Cortex of kidney (tissue), 1 donor: ENCODE measurements around the gene ARHGAP42.

ENCODE experiments used
- DNase-seq: peaks from one replicate; lab custom pipeline; 2025; lab: John Stamatoyannopoulos, UW

ARHGAP42 gene

DNA sequence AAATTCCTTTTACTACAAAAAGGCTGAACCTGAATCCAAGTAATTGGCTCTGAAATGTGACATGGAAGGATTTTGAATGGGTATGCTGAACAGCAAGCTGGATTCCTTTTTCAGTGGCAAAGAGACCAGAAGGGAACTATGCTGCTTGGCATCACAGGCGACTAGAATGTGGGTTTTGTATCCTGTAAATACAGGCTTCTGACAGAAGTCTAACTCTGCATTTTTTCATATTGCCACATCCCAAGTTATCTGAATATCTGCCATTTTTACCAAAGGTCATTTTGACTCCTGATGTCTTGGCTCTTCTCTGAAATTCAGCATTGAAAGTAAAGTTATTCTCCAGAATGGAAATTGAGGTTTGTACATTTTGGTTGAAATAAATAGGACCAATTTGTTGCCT is 145.7 kb downstream of the ARHGAP42 start:
- DNase-seq: no peak

DNA sequence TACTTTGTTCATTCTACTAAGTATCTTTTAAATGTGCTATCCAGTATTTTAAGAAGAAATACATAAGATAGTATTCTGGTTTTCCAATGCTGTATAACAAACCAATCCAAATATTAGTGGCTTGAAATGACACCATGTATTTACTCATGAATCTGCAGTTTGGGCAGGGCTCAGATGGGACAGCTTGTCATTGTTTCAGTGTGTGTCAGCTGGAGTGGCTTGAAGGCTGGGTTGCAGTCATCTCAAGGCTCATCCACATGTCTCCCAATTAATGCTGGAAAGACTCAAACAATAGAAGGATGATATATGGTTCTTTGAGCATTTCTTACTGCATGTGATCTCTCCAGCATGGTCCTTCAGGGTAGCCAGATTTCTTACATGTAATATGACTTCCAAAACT is 146.2 kb downstream of the ARHGAP42 start:
- DNase-seq: no peak

DNA sequence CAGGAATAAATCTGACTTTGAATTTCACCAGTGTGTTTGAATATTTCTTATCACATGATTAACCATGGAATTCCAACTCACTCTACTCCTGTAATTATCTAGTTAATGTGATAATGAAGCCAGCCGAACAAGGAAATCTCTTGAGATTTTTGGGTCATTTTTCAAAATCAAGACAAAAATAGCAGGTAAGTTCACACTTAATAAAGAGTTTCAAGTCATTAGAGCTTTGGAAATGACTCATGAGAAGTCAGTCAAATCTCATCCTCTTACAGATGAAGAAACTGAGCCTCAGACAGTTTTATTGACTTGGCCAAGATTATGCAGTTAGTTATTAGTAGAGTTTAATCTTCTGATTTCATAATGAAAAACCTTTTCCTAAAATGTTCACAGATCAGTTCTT is 148.8 kb downstream of the ARHGAP42 start:
- no peak for DNase-seq

DNA sequence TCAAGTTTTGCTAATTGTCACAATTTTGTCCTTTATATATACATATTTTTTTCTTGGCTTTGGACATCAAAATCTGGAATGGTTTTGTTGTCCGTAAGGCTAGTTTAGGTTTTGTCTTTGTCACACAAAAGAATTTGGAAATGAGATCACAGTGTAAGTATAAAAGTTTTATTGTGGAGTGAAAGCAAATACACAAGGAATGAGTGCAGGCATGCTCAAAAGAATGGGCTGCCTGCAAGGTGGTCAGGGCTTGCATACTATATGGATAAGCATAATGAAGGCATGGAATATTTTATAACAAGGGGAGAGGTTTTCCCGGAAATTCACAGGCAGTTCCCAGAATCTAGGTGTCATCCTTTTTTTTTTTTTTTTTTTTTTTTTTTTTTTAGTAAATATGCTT is 150.2 kb downstream of the ARHGAP42 start:
- no peak for DNase-seq

DNA sequence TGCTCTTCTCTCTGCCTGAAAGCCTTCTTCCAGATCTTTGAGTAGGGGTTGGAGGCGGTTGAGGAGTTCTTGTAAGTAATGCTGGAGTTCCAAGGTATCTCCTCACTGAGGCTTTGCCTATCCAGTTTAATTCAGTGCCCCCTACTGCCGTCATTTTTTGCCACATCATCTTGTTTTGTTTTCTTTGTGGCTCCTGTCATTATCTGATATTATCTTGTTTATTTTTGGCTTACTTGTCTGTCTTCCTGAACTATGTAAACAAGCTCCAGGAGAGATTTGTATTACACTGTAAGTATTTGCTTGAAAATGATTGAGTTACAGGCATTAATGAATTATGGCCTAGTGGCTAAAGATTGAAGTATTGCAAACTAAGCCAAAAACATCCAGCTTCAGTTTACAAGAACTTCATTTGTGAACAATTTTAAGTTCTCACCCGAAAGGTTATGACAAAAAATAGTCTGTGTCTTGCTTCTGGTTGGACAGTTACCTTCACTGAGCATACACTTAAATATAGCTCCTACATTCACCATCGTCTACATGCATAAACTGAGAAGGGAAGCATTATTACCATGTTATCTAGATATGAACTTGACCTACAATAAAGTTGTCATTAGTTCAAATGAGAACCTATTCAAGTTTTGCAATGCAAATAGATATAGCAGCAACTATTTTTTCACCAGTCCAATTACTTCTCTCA is 154.8 kb downstream of the ARHGAP42 start:
- DNase-seq: no peak

DNA sequence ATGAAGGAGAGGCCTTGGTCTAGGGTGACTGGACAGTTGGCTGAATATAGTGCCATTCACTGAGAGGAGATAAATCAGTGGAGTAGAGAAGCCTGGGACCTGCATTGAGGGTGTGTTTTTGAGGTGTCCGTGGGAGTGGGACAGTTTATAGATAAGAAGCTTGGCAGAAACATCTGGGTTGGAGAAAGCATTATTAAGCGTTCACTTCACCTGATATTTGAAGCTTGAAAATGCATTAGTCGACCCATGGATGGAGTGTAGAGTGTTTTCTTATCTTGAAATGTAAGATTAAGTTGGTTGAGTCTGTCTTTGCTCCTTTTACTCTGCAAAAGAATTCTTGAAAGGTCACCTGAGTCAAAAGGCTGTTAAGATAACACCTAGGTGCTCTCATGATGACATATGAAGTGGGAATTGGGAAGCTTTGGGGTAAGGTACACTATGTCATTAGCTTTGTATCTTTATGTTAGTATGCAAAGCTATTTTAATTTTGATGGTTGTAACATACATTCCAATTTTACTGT is 160.7 kb downstream of the ARHGAP42 start:
- DNase-seq: no peak

DNA sequence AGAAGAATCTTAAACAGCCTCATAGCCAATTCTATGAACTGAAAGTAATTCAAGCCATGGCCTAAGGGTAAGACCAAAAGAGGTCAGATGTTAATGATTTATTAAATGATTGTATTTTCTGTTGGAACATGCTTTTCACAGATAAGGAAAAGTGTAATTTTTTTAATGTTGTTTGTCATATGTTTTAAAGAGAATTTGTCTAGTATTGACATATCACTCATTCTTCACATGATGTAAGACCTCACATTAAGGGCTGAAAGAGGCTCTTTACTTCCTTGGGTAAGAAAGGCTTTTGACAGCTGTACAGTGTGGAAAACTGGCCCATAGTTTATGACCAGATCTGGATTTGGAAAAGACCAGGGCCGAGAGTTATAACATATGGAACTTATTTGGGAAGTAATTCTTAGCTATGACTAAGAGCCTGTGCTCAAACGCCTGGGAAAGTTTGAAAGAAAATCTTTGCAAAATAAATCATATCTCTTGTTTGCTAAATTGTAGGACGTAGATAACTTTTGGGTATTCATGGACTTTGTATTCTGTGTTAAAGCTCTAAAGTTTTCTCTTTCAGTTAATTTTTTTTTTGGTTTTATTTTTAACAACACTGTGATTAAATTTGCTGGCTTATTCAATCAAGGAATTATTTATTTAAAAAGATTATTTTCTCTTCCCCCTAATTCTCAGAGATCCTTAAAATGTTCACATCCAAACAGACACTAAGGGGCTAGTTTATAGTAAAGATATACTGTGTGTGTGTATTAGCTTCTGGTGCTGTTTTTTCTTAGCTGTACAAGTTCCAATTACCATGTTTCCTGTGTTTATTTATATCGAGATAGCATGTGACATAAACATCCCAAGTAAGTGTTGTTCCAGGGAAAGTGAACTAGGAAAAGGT is 162.2 kb downstream of the ARHGAP42 start:
- no peak for DNase-seq

DNA sequence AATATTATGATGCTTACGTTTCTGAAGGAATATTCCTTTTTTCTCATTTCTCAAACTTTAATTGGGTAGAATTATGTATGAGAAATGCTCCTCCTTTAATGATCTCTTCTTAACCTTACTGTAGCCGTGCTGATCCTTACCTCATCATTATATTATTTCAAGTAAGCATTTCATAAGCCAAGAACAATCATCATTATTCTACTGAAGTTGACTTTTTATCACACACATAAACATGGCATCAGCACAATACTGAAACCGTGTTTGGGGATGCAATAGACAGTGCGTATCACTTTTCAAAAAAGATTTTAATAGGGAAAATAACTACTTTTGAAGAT is 162.8 kb downstream of the ARHGAP42 start:
- DNase-seq: no peak

DNA sequence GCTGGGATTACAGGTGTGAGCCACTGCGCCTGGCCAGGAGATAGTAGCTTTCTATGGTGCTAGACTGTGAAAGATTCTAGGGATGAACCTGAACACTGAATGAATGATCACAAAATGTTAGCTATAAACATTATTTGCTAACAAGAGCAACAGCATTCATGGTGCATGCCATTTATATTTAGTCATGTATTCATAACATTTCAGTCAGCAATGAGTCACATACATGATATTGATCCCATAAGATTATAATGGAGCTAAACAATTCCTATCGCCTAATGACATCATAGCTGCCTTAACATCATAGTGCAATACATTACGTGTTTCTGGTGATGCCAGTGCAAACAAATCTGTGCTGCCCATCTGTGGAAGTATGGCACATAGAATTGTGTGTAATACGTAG is 164.1 kb downstream of the ARHGAP42 start:
- DNase-seq: no peak

DNA sequence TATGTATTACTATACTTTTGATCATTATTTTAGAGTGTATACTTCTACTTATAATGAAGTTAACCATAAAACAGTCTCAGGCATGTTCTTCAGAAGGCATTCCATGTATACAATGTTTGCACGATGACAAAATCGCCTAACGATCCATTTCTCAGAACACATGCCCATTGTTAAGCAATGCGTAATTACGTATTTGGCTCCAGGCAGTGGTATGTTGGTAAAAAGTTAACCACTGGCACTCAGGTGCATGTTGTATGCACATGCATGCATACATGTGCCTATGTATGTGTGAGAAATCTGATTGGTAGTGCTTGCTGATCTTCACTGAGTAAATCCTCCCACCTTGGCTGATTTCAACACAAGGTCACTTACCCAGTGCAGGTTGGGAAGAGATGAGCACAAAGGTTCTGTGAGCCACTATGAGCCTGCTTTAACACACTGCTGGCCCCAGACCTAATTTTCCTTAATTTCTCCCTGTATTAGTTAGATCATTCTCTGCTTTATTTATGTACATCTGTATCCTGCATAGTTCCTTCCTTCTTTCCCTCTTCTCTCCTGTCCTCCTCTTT is 164.6 kb downstream of the ARHGAP42 start:
- DNase-seq: no peak

DNA sequence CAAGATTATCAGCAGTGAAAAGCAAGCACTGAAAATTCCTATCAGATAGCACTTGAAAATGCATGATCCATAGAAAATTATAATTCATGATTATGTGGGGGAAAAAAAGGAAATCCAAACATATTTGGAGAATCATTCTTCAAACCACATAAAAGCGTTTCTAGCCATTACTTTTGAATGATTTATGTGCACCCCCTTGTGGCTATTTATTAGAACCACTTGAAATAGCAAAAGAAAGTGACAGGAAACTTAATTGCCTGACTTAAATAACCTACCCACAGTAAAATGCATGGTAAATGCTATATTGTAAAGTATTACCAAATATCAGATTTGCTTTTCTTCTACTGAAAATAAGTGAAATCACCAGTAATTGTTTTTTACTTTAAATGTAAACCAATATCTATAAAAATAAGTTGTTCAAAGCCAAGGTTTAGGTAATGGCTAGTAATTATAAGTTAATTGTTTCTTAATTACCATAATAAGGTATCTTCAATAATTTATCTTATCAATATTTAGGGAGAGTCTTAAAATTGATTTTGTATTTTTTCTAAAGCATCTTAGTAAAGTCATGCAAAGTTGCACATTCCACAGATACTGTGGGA is 168.5 kb downstream of the ARHGAP42 start:
- DNase-seq: no peak

DNA sequence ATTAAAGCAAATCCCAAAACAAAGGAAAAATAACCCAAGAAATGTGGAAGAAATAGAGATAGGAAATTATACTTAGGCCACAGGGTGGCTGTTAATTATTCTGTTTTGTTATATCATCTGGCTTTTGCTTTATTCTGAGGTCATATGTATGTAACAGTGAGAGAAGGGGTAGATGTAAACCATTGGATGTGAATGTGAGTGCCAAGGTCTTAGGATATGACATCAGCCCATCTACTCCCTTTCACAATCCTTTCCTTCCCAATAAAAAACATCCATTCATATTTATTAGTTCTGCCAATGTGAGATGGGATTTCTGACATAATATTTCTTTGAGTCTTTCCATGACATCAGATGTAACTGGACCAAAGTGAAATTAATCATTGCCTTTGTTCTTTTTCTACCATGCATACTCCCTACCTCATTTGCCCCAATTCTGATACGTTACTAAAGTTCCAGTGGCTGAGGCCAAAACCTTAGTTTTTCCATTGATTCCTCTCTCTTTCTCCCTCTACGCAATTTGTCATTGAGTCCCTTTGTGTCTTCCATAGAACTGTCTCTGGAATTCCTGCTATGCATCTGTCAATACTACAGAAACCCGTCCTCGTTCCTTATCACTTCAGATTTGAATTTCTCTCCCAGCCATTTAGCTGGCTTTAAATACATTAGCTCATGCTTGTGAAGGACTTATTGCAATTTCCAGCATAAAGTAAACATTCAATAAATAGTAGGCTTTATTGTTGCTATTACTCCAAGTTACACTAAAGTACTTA is 170.3 kb downstream of the ARHGAP42 start:
- DNase-seq: no peak

DNA sequence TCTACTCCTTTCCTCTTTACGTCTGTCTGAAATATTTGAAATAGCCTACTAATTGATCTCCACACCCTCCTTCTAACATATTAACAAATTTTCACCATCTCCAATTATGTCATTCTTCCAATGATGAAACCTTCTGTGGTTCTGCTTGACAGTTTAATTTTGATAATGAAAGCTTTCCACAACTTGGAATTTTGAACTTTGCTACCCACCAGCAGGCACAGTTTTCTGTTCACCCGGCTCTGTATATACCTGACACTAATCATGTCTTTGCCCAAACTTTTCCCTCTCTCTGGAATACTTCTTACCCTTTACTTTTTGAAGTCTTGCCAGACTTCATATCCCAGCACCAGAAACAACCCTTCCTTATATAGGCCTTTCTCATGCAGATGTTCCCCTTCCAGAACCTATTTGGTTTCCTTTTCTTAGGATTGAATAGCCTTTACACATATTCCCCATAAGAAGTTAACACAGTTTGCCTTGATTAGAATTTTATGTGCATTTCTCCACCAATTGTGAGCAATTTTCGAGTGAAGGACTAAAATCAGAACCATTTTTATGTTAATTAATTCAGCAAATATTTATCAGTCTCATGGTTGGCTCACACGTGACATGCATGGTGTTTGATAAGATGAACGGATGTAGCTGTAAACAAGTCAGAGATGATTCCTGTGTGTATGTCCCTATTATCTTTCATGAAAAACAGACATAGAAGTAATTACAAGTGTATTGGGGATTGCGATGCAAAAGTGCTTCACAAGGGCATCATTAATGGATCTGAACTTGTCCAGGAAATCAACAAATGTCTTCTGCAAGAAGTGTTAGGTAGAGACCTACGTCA is 173.4 kb downstream of the ARHGAP42 start:
- DNase-seq: no peak

DNA sequence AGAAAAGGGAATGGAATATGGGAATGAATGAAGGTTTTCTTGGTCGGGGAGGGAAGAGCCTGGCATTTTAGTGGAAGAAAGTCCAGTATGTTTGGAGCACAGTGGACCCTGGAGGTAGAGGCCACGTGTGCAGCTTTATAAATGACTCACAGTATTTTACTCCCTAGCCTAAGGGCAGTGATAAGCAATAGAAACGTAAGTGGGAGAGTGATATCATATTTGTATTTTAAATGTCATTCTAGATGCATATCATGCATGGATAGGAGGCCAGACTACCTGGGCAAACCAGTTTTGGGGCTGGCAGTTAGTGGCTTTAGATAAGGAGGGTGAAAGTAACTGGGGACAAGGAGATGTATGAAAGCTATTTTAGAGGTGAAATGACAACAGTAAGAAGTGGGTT is 174.1 kb downstream of the ARHGAP42 start:
- DNase-seq: no peak

DNA sequence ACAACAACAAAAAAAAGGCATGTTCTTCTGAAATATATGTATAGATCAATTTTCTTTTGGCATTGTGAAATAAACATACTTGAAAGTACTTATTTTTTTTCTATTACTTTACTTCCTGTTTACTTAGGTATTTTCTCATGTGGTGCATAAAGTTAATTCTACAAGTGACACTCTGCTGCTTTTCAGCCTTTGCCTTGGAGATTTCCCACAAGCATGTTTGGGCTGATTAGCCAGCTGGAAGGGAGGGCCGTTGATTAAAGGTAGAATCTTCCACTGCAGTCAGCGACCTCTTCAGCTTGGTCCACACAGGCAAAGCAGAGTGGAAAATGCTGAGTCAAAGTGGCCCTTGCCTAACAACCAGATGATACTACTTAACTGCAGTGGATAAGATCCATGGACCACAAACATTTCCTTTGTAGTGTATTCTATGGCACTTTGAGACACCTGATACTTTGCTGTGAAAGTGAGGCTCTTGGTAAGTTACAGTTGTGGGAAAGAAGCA is 176.0 kb downstream of the ARHGAP42 start:
- no peak for DNase-seq

DNA sequence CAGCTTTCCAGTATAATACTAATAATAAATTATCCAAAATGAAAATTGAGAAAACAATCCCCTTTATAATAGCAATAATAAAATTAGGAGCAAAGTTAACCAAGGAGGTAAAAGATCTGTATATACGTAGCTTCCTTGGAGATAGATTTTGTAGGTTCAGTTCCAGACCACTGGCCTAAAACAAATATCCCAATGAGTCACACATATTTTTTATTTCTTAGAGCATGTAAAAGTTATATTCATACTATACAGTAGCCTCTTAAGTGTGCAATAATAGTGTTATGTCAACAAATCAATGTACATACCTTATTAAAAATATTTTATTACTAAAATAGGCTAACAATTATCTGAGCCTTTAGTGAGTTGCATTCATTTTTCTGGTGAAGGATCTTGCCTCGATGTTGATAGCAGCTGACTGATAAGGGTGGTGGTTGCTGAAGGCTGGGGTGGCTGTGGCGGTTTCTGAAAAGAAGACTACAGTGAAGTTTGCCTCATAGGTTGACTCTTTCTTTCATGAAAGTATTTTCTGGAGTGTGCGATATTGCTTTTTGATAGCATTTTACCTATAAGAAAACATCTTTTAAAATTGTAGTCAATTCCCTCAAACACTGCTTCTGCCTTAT is 178.5 kb downstream of the ARHGAP42 start:
- no peak for DNase-seq

DNA sequence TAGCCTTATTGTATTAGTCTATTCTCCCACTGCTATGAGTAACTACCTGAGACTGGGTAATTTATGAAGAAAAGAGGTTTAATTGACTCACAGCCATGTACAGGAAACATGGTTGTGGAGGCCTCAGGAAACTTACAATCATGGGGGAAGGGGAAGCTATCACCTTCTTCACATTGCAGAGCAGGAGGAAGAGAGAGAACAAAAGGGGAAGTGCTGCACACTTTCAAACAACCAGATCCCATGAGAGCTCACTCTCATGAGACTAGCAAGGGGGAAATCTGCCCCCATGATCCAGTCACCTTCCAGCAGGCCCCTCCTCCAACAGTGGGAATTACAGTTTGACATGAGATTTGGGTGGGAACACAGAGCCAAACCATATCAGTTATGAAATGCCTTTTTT is 179.4 kb downstream of the ARHGAP42 start:
- DNase-seq: no peak

DNA sequence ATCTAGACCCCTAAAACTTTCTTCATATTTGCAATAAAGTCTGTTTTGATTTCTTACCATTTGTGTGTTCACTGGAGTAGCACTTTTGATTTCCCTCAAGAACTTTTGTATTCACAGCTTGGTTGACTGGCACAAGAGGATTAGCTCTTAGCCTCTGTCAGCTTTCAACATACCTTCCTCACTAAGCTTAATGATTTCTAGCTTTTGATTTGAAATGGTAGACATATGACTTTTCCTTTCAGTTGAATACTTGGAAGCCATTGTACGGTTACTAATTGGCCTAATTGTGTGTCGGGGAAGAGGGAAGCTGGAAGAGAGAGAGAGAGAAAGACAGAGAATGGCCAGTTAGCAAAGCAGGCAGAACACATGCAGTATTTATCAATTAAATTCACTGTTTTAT is 180.5 kb downstream of the ARHGAP42 start:
- no peak for DNase-seq

DNA sequence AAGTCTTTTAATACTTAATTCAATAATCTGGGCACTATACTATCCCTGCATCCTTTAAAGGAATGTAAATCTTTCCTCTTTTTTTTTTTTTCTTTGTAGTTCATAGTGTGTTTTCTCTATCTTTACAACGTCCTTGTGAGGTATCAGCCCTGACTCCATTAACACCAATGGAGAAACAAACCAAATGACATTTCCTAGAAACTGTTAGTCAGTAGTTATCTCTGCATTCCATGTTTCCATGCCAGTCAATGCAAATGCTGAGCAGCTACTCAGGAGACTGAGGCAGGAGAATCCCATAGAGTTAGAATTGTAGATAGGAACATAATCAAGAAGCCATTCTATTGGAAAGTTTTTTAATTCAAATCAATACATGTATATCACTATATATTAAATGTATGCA is 182.2 kb downstream of the ARHGAP42 start:
- DNase-seq: no peak

DNA sequence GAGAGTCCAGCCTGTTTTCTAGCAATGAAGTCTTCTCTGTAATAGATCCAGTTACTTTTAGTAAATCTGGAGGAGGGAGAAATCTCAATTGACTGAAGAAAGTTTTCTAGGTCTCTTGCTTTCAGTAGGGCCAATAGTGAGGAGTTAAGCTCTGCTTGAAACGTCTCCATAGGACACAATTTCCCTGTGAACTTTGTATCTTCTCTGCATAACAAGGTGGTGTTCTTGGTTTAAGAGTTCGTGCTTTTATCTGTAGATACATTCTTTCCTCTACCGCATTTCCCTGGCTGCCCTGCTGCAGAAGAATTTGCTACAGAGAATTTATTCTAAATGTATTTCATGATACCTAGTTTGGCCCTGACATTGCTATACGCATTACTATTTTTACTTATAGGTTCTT is 183.1 kb downstream of the ARHGAP42 start:
- no peak for DNase-seq
